SH-SY5Y (cell line): ENCODE data around the gene PCDH9.

ENCODE experiments used
- GATA2 ChIP-seq: IDR thresholded peaks from 2 replicates; pipeline ENCODE4 v1.6.1; 2011; ENCODE audit warnings: mild to moderate bottlenecking, low read depth, low read length
- GATA3 ChIP-seq: IDR thresholded peaks from 2 replicates; pipeline ENCODE4 v1.6.1; 2011; ENCODE audit warnings: low read depth, mild to moderate bottlenecking, low read length, moderate library complexity

GRCh38 chr13:66358564-66358963 lies 871.6 kb downstream of the PCDH9 start:
- TF ChIP-seq GATA3, result no peak
- TF ChIP-seq GATA2, result no peak
